GM18505 (cell line): Measurements from ENCODE around the gene FGF8.

Experiments used
- ATAC-seq: cut with Tn5 transposase; IDR thresholded peaks from one replicate; pipeline ENCODE4 v1.9.1; 2021; ENCODE audit not compliant: unreplicated experiment
- POLR2A ChIP-seq: IDR thresholded peaks from 4 replicates; pipeline ENCODE4 v1.6.1; 2011; ENCODE audit warnings: borderline replicate concordance; ENCODE audit not compliant: insufficient read depth, insufficient read length; ENCODE audit errors: extremely low read depth

The FGF8 gene

DNA sequence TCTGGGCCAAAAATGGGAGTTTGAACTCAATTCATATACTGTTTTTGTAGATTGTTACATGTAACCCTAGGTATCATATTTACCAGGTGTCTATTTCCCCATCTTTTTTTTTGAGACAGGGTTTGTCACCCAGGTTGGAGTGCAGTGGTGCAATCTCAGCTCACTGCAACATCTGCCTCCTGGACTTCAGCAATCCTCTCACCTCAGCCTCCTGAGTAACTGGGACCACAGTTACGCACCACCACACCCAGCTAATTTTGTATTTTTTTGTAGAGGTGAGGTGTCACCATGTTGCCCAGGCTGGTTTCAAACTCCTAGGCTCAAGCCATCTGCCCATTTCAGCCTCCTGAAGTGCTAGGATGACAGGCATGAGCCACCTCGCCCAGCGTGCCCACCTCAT lies 52.7 kb downstream of the FGF8 start:
- no peak for TF ChIP-seq POLR2A
- ATAC-seq = no peak

- no peak for TF ChIP-seq POLR2A
- ATAC-seq = no peak
Measured at GRCh38 chr10:101721806-101722205, 54.1 kb downstream of the FGF8 start.

DNA sequence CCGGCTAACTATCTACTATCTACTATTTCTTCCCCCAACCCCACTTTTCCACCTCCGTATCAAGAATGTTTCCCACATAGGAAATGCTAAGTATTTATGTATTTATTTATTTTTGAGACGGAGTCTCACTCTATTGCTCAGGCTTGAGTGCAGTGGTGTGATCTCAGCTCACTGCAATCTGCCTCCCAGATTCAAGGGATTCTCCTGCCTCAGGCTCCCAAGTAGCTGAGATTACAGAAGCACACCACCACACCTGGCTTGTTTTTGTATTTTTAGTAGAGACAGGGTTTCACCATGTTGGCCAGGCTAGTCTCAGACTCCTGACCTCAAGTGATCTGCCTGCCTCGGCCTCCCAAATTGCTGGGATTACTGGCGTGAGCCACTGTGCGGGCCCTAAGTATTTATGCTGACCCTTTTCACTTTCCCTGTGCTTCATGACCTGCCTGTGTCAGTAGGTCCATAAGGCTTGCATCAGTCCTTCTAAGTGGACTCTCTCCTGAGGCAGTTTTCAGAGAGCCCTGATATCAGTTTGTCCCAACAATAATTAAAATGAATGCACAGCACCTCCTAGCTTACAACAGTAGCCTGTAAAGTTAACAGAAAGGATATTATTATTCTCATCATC lies 55.2 kb downstream of the FGF8 start:
- TF ChIP-seq POLR2A = no peak
- ATAC-seq = no peak
